ENCODE results near the gene AFG3L2. TPM values are rescaled to one million over a fixed set of nuclear protein-coding genes. Genes with fewer than 3 reads are reported as not detected.

The AFG3L2 gene
- total RNA-seq, 1 experiment from 2014 or later = 66.7 TPM

DNA sequence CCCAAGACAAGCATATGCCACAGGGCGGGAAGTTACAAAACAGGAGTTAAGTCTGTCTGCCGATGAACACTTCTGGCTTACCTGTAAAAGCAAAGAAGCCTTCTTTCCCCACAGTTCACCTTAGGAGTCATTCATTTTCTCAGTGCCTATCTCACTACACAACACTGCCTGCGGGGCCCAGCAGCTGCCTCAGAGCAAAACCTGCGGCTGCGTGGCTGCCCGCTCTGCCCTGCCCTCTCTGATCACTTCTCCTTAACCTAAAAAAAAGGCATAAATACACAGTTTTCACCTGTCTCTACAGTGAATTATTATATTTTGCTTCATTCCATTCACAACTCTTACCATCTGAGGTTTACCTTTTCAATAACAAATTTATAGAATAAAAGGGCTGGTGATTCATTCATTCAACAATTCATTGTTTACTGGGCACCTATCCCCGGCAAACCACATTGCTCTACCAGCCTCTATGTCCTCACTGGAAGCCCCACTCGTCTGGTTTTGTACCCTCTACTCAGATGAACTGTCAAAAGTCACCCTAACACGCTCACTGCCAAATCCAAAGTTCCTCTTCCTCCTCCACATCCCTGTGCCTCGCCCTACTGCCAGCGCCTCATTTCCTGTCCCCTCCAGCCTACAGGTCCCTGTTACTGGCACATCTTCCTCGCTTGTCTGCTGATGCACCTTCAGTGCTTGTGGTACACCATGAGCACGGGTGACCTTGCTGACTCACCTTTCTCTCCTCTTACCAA is 31.4 kb downstream of the AFG3L2 start:
- Histone ChIP-seq H3K9me2 (ENCODE audit: insufficient read depth) (no peaks in the 10 kb centered on the region), H3K36me3 (ENCODE audit: control insufficient read depth in 1 of 2, insufficient read depth in 2 of 2, low read length in 2 of 2) (peaks cover 38 to 40% of the 10 kb centered on the region in 2 experiments), H3K4me1 (ENCODE audit: control insufficient read depth in 1 of 2, insufficient read depth in 2 of 2, low read length in 2 of 2) (no peaks in the 10 kb centered on the region), H3K4me2 (ENCODE audit: low read length) (no peak overlapping the region), H3K9me3 (ENCODE audit: control insufficient read depth in 1 of 2, insufficient read depth in 1 of 2, low read depth in 1 of 2, low read length in 2 of 2) (no peaks in the 10 kb centered on the region), H4K20me1 (ENCODE audit: insufficient read depth) (no peaks in the 10 kb centered on the region), H3K9ac (ENCODE audit: low read length) (no peak overlapping the region), H3K4me3 (replicated peaks in 1 of 2; ENCODE audit: low read depth in 1 of 2, low read length in 2 of 2) (no peak overlapping the region), H3K27me3 (ENCODE audit: insufficient read depth, low read length) (no peaks in the 10 kb centered on the region), H2AFZ (ENCODE audit: low read depth, low read length, poor library complexity, severe bottlenecking) (no peak overlapping the region), H3K79me2 (ENCODE audit: insufficient read depth, low read length) (no peaks in the 10 kb centered on the region), H3K27ac (ENCODE audit: low read depth, low read length) (no peak overlapping the region)
- no peak for ATAC-seq
- TF ChIP-seq ZFX (IDR thresholded peaks at IDR 0.05) (no peak), EZH2 (IDR thresholded peaks at IDR 0.05) (no peak), SIN3A (IDR thresholded peaks at IDR 0.05; ENCODE audit: low read depth) (no peak), EGR1 (IDR thresholded peaks at IDR 0.05; ENCODE audit: low read depth) (no peak), RAD21 (IDR thresholded peaks at IDR 0.05; ENCODE audit: low read depth) (no peak), POLR2A (IDR thresholded peaks at IDR 0.05; ENCODE audit: borderline replicate concordance, extremely low read depth, insufficient read depth, insufficient read length) (no peak), ZNF274 (IDR thresholded peaks at IDR 0.05; ENCODE audit: low read depth, low read length) (no peak), JUND (IDR thresholded peaks at IDR 0.05) (no peak), EZH2phosphoT487 (IDR thresholded peaks at IDR 0.05; ENCODE audit: borderline replicate concordance) (no peak), SP1 (IDR thresholded peaks at IDR 0.05; ENCODE audit: low read depth) (no peak), POLR2AphosphoS5 (IDR thresholded peaks at IDR 0.05; ENCODE audit: low read depth, low read length) (no peak), SRF (IDR thresholded peaks at IDR 0.05; ENCODE audit: low read depth) (no peak), TCF7L2 (IDR thresholded peaks at IDR 0.05; ENCODE audit: borderline replicate concordance, extremely low read depth, insufficient read depth, insufficient read length) (no peak)
- TF ChIP-seq, protein P1, sequence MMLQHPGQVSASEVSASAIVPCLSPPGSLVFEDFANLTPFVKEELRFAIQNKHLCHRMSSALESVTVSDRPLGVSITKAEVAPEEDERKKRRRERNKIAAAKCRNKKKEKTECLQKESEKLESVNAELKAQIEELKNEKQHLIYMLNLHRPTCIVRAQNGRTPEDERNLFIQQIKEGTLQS (IDR thresholded peaks at IDR 0.05) = no peak
- TF ChIP-seq, protein P2, sequence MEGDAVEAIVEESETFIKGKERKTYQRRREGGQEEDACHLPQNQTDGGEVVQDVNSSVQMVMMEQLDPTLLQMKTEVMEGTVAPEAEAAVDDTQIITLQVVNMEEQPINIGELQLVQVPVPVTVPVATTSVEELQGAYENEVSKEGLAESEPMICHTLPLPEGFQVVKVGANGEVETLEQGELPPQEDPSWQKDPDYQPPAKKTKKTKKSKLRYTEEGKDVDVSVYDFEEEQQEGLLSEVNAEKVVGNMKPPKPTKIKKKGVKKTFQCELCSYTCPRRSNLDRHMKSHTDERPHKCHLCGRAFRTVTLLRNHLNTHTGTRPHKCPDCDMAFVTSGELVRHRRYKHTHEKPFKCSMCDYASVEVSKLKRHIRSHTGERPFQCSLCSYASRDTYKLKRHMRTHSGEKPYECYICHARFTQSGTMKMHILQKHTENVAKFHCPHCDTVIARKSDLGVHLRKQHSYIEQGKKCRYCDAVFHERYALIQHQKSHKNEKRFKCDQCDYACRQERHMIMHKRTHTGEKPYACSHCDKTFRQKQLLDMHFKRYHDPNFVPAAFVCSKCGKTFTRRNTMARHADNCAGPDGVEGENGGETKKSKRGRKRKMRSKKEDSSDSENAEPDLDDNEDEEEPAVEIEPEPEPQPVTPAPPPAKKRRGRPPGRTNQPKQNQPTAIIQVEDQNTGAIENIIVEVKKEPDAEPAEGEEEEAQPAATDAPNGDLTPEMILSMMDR (IDR thresholded peaks at IDR 0.05 in 2 of 3, conservative IDR thresholded peaks at IDR 0.05 in 1 of 3; ENCODE audit: borderline replicate concordance in 1 of 3, insufficient read depth in 1 of 3, low read depth in 2 of 3, low read length in 2 of 3) = no peak
- TF ChIP-seq, protein P3, sequence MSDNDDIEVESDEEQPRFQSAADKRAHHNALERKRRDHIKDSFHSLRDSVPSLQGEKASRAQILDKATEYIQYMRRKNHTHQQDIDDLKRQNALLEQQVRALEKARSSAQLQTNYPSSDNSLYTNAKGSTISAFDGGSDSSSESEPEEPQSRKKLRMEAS (IDR thresholded peaks at IDR 0.05) = no peak
- TF ChIP-seq, protein P4, sequence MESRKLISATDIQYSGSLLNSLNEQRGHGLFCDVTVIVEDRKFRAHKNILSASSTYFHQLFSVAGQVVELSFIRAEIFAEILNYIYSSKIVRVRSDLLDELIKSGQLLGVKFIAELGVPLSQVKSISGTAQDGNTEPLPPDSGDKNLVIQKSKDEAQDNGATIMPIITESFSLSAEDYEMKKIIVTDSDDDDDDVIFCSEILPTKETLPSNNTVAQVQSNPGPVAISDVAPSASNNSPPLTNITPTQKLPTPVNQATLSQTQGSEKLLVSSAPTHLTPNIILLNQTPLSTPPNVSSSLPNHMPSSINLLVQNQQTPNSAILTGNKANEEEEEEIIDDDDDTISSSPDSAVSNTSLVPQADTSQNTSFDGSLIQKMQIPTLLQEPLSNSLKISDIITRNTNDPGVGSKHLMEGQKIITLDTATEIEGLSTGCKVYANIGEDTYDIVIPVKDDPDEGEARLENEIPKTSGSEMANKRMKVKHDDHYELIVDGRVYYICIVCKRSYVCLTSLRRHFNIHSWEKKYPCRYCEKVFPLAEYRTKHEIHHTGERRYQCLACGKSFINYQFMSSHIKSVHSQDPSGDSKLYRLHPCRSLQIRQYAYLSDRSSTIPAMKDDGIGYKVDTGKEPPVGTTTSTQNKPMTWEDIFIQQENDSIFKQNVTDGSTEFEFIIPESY (IDR thresholded peaks at IDR 0.05; ENCODE audit: extremely low read depth, insufficient replicate concordance, low read length) = no peak
- ChIA-PET POLR2A (no interaction called here), CTCF (interaction anchor here (0.9 kb wide), 1 partner anchor 17 kb away, joined by 3 read pairs; no protein-coding TSS in a partner anchor), RAD21 (ENCODE audit: low non-redundant PET in 1 of 2, low total read pairs in 2 of 2, uncharacterized antibody in 2 of 2, unreplicated experiment in 2 of 2) (no interaction called here)
- intact Hi-C loops (cut with micrococcal nuclease) = no loop called here
- BruUV-seq (replicated peaks) = no TSS peak
- no peak for DNase-seq (ENCODE audit: low read depth, low spot score)

All from HCT116 (cell line).